Right renal pelvis (tissue), 4 donors: Measurements from ENCODE around the gene RALA. TPM values are rescaled to one million over a fixed set of nuclear protein-coding genes. Genes with fewer than 3 reads are reported as not detected.
"Not testable (repeated sequence)": the region's sequence is repeated elsewhere in the genome, so short reads cannot be mapped to it uniquely, and the experiment has no call there.

ENCODE experiments used
- DNase-seq, 4 donors: peaks; one replicate each; pipeline ENCODE4 v3.0.0-alpha.2; 2013; ENCODE audit warnings: low read depth in 4 of 4, low spot score in 3 of 4, missing footprints in 1 of 4
- polyA plus RNA-seq, 4 donors: library from polyadenylated mRNA; unstranded; fragments of 120-200 nt; gene quantifications; one replicate each; pipeline ENCODE4 v1.2.1, GENCODE V29; 2013; ENCODE audit not compliant: insufficient read length in 4 of 4

Gene RALA
- polyA plus RNA-seq, 4 donors, result 65.2 to 79.9 (median 74.4) TPM

GRCh38 chr7:39679874-39680273 lies 56.5 kb downstream of the RALA start:
- DNase-seq, result not testable (repeated sequence)

- DNase-seq, result no peak
Observed at GRCh38 chr7:39681887-39682441, 58.6 kb downstream of the RALA start.

DNA sequence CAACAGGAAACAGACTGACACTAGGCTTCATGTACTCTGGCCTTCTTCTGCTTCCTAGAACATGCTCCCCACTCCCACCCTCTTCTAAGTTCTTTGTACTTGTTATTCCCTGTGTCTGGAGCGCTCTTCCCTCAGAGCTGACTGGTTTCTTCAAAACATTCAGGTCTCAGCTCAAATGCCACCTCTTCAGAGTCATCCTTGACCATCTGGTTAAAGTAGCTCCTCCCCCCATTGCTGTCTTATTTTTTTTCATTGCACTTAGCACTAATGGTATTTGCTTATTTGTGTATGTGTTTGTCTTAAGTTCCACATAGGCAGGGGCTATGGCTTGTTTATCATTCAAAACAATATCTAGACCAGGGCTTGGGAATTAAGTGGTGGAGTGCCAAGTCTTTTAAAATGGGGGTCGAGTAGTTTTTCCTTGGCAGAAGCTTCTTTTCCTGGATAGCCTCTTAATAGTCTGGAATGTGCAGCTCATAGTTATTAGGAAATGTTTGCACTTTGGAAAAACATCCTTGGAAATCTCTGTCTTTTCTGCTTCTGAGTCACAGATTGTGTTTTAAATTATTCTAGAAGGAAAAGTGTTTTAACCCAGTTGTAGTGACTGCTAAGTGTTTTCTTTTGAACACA lies 60.0 kb downstream of the RALA start:
- DNase-seq, result no peak

- DNase-seq, result no peak
Observed at GRCh38 chr7:39686261-39686924, 63.0 kb downstream of the RALA start.

DNA sequence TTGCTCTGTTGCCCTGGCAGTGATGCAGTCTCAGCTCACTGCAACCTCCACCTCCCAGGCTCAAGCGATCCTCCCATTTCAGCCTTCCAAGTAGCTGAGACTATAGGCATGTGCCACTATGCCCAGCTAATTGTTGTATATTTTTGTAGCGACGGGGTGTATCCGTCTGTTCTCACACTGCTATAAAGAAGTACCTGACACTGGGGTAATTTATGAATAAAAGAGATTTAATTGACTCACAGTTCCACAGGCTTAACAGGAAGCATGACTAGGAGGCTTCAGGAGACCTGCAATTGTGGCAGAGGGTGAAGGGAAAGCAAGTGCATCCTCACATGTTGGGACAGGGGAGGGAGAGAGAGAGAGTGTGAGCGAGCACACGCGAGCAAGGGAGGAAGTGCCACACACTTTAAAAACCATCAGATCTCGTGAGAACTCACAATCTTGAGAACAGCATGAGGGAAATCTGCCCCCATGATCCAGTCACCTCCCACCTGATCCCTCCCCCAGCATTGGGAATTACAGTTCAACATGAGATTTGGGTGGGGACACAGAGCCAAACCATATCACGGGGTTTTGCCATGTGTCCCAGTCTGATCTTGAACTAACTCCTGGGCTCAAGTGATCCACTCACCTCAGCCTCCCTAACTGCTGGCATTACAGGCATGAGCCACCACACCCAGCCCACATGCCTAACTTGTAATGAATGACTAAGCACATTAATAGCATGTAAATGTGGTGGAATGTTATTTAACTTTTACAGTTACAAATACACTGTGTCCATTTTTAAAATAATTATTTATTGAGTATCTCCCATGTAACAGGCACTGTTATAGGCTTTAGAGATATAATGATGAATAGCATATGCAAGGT lies 65.5 kb downstream of the RALA start:
- no peak for DNase-seq

DNA sequence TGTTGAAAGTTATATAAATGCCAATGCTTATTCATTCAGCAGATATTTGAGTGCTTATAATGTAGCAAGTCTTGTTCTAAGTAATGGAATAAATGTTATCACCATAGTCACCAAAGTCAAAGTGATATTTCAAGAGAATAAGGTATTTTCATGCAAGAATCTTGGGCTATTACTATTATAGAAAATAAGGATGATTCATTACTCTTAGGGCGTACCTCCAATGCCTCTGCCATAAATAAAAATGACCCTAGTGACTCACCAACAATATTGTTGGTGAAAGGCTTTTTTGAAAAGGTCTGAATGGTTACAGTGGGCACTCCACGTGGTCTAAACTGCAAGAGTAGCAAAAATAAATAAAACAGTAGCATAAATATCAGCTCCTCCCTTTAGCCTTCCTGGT lies 68.4 kb downstream of the RALA start:
- no peak for DNase-seq

GRCh38 chr7:39693086-39693485 lies 69.7 kb downstream of the RALA start:
- DNase-seq, result not testable (repeated sequence)

- DNase-seq, result no peak
Observed at GRCh38 chr7:39693812-39694211, 70.4 kb downstream of the RALA start.

DNA sequence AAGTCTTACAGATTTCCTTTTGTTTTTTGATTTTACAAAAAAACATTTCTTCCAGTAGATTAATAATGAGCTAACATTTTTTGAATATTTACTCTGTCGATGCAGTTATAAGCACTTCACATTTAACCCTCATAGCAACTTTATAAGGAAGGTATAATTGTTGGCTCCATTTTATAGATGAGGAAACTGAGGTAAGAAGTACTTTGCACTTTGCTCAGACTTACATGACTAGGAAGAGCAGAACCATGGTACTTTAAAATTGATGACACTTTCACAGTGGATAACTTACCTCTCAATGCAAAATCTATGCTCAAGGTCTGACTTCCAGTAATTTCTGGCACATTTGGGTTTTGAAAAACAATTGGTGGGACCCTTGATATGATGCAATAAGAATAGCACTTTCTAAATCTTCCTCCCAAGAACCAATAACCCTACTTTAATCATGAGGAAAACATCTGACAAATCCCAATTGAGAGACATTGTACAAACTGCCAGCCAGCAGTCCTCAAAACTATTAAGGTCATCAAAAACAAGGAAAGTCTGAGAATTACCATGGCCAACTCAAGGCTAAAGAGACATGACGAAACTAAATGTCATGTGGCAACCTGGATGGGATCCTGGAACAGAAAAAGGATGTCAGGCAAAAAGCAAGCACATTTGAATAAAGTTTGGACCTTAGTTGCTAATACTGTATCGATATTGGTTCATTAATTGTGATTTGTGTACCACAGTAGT lies 72.6 kb downstream of the RALA start:
- DNase-seq, result no peak

DNA sequence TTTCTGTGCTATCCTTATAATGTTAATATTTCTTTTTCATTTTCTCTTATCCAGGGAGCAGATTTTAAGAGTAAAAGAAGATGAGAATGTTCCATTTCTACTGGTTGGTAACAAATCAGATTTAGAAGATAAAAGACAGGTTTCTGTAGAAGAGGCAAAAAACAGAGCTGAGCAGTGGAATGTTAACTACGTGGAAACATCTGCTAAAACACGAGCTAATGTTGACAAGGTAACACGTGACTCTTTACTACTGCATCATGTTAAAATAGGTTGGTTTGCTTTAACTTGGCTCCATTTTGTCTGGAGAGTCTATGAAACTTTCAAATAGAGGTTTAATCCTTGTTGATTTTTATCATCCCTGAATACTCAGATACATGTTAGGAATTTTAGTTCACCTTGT lies 73.3 kb downstream of the RALA start:
- no peak for DNase-seq

DNA sequence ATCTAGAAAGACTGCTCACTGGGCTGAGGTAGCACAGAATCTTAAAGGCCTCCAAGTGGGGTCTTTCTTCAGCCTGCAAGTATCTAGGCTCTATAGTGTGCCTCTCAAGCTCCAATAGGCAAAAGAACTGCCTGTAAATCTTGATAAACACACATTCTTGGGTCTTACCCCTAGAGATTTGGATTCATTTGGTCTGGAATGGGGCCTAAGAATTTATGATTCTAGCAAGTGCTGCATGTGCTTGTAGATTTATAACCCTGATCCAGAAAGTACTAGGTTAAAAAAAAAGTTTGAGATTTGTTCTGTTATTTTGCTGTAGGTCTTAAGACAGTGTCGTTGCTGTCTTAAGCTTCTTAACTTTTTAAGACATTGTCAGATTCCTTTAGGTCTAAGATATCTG lies 74.1 kb downstream of the RALA start:
- DNase-seq, result no peak

DNA sequence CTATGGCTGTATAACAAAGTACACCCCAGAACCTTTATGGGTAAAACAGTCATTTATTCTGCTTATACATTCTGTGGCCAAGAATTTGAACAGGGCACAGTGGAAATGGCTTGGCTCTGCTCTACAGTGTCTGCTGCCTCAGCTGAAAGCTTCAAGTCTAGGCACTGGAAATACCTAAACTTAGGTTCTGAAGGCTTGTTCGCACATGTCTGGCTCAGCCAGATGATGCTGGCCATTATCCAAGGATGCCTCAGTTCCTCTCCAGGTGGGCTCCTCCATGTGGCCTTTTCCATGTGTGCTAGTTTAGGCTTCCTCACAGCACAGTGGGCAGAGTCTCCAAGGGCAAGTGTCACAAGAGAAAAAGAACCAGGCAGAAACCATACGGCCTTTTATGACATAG lies 76.8 kb downstream of the RALA start:
- DNase-seq, result no peak

- no peak for DNase-seq
Observed at GRCh38 chr7:39700932-39701331, 77.6 kb downstream of the RALA start.

GRCh38 chr7:39702133-39702532 lies 78.8 kb downstream of the RALA start:
- no peak for DNase-seq

DNA sequence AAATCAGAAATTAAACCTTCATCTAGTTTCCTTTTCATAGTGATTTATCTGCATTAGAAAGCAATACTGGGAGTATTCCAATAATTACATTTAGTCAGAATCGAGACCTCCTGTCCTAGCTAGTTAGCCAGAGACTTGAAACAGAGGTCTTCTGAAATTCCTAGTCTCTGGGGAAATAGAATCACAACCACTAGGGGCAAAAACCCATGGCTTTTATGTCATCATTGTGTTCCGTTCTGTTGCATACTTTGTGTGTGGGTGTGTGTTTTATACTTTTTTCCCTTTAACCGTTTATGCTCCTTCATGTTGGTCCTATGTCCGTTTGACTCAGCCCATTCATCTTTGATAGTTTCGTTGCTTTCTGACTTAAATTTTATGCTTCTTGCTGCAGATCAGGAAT lies 79.8 kb downstream of the RALA start:
- no peak for DNase-seq

GRCh38 chr7:39709029-39709428 lies 85.7 kb downstream of the RALA start:
- no peak for DNase-seq

DNA sequence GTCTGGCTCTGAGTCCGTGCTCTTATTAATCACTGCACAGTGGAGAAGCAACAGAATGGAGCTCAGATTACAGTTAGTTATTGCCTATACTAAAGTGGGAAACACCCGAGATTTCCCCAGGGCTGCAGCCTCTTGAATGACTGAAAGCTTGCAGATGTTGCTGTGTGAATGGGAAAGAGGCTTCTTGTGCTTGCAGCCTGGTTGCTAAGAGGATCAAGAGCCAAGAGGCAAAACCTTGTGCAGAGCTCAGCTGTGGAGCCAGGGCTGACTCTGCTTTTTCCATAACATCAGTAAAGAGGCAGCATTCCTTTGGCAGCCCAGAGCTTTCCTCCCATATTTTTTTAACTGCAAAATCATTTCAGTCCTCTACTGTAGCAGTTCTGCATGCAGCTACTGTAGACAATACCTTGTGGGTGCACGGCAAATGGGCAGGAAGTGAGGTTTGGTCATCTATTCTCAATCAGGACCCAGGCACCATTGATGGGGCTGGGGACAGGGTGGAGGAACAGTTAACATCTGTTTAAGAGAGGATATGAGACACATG lies 86.5 kb downstream of the RALA start:
- DNase-seq, result peak; percentile 47 to 75 (median 66)

DNA sequence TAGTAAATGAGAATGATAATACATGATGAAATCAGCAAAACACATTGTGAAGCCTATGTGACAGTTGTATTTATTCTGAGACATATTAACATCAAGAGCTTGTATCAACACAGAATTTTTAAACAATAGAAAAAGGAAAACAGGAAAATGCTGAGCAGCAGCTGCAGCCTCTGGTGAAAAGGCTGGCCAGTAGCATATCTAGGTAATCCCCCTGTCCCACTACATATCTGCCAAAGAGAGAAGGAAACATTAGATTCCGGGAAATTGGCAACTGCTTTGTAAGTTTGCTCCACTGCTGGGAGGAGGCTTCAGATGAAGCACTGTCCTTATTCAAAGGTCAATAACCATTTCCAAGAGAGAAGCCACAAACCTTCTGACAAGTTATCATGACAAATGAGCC lies 89.4 kb downstream of the RALA start:
- DNase-seq, result no peak

- no peak for DNase-seq
Observed at GRCh38 chr7:39714447-39715091, 91.2 kb downstream of the RALA start.

DNA sequence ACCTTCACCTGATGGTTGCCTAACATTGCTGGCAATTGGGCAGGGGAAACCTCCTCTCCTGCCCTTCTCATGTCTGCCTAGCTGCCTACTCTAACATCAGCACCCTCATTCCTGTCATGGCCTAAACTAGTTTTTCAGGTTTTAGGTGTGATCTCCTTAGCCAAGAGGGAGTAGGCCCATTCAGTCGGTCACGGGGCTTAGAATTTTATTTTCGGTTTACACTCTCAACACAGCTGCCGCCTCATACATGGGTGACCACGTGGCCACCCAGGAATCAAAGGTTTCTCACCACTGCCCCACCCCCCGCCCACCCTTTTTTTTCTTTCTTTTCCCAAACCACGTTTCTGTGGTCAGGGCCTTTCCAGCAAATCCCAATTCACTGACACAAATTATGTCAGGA lies 97.2 kb downstream of the RALA start:
- DNase-seq, result peak in 2 of 4 donors; percentile 31
